ENCODE results near the gene GNL3. TPM values are rescaled to one million over a fixed set of nuclear protein-coding genes. Genes with fewer than 3 reads are reported as not detected.

GNL3 gene
- polyA plus RNA-seq, 4 donors, result 25.3 to 84.2 (median 55.3) TPM

- Histone ChIP-seq H3K9me3 (ENCODE audit: control insufficient read depth in 2 of 2, insufficient read depth in 1 of 2, low read depth in 1 of 2, low read length in 1 of 2) (peaks cover 0 to 16% of the 10 kb centered on the region in 2 donors), H3K27ac (ENCODE audit: low read depth in 1 of 3, low read length in 2 of 3) (no peak overlapping the region), H3K27me3 (ENCODE audit: control insufficient read depth in 3 of 3, insufficient read depth in 3 of 3, low read length in 3 of 3) (no peaks in the 10 kb centered on the region), H3K4me3 (ENCODE audit: low read depth in 1 of 3, low read length in 3 of 3) (no peak overlapping the region), H3K4me1 (ENCODE audit: control insufficient read depth in 3 of 3, insufficient read depth in 2 of 3, low read depth in 1 of 3, low read length in 2 of 3) (no peaks in the 10 kb centered on the region), H3K36me3 (ENCODE audit: control insufficient read depth in 3 of 3, insufficient read depth in 2 of 3, low read depth in 1 of 3, low read length in 3 of 3) (peaks cover 5 to 39% (median 11%) of the 10 kb centered on the region in 3 donors)
- DNase-seq (no peak), FAIRE-seq (no peak)
- 86 to 97% (median 86%) methylated on average over 10 of the region's 10 CpGs for WGBS, 3 donors
Measured at GRCh38 chr3:52733256-52733891, 47.5 kb downstream of the GNL3 start.

DNA sequence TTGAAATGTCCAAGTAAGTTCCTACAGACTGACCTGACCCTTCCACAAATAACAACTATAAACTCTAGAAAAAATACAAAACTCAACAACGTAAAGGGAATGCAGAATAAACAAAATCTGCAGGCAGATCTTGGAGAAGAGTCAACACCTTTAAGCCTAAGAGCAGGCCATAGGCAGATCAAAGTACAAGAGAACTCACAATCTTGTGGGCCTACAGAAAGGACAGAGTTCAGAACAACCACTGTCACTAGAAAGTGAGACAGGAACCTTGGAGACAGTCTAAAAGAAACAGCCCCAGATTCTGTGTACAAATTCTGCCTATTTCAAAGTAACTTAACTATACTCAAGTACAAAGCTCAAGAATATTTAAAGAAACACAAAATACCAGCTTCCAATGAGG is 53.9 kb downstream of the GNL3 start:
- FAIRE-seq (no peak), DNase-seq (peak; percentile 60 to 71)
- peaks cover 0 to 6% (median 0%) of the 10 kb centered on the region in 3 donors for H3K4me1 ChIP-seq (ENCODE audit: control insufficient read depth in 3 of 3, insufficient read depth in 2 of 3, low read depth in 1 of 3, low read length in 2 of 3)
- no peaks in the 10 kb centered on the region for H3K27me3 ChIP-seq (ENCODE audit: control insufficient read depth in 3 of 3, insufficient read depth in 3 of 3, low read length in 3 of 3)
- WGBS, 3 donors, result 16 to 71% (median 21%) methylated on average over 1 of the region's 1 CpG
- H3K9me3 ChIP-seq (ENCODE audit: control insufficient read depth in 2 of 2, insufficient read depth in 1 of 2, low read depth in 1 of 2, low read length in 1 of 2), result no peaks in the 10 kb centered on the region
- H3K27ac ChIP-seq (ENCODE audit: low read depth in 1 of 3, low read length in 2 of 3), result peak overlapping the region in 1 of 3 donors; percentile 70
- no peak overlapping the region for H3K4me3 ChIP-seq (ENCODE audit: low read depth in 1 of 3, low read length in 3 of 3)
- peaks cover 2 to 49% (median 7%) of the 10 kb centered on the region in 3 donors for H3K36me3 ChIP-seq (ENCODE audit: control insufficient read depth in 3 of 3, insufficient read depth in 2 of 3, low read depth in 1 of 3, low read length in 3 of 3)

DNA sequence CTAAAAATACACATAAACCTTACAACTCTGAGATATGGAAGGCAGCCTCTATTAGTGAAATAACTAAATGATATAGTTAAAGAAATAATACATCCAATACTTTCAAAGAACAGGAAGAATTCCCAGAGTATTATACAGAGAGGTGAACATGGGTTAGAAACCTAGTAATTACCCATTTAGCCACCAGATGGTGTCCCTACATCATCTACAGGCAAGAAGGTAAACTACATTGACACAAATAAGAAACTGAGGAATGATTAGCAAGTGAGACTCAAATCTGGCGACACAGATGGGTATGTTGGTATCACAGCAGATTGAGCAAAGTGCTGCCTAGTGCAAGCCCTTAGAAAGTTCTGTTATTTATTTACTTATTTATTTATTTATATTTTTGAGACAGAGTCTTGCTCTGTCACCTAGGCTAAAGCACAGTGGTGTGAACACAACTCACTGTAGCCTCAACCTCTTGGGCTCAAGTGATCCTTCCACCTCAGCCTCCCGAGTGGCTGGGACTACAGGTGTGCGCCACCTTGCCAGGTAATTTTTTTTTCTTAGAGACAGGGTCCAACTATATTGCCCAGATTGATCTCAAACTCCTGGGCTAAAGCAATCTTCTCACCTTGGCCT is 56.7 kb downstream of the GNL3 start:
- DNase-seq (peak; percentile 40 to 48), FAIRE-seq (peak; percentile 15)
- Histone ChIP-seq H3K27me3 (ENCODE audit: control insufficient read depth in 3 of 3, insufficient read depth in 3 of 3, low read length in 3 of 3) (no peaks in the 10 kb centered on the region), H3K27ac (ENCODE audit: low read depth in 1 of 3, low read length in 2 of 3) (no peak overlapping the region), H3K4me1 (ENCODE audit: control insufficient read depth in 3 of 3, insufficient read depth in 2 of 3, low read depth in 1 of 3, low read length in 2 of 3) (peaks cover 0 to 6% (median 0%) of the 10 kb centered on the region in 3 donors), H3K36me3 (ENCODE audit: control insufficient read depth in 3 of 3, insufficient read depth in 2 of 3, low read depth in 1 of 3, low read length in 3 of 3) (peaks cover 6 to 60% (median 7%) of the 10 kb centered on the region in 3 donors), H3K4me3 (ENCODE audit: low read depth in 1 of 3, low read length in 3 of 3) (no peak overlapping the region), H3K9me3 (ENCODE audit: control insufficient read depth in 2 of 2, insufficient read depth in 1 of 2, low read depth in 1 of 2, low read length in 1 of 2) (no peaks in the 10 kb centered on the region)
- 81 to 91% (median 84%) methylated on average over 3 of the region's 3 CpGs for WGBS, 3 donors

DNA sequence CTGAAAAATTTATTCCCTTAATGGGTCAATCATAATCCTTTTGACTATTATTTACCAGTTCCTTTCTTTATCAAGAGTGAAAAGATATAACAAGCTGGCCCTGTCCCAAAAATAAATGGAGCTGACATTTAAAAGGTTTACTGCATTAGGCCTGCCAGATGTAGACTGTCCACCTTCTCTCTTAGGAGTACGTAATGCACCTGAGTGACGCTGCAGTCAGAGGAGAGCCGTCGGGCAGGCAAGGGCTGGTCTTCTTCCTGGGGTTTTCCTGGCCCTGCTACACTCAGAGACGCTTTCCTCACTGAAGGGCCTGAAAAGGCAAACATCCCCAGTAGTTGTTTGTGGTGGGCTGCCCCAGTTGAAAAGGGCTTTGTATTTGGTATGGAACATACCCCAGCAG is 57.3 kb downstream of the GNL3 start:
- no peak overlapping the region for H3K27ac ChIP-seq (ENCODE audit: low read depth in 1 of 3, low read length in 2 of 3)
- no peak overlapping the region for H3K4me3 ChIP-seq (ENCODE audit: low read depth in 1 of 3, low read length in 3 of 3)
- no peaks in the 10 kb centered on the region for H3K27me3 ChIP-seq (ENCODE audit: control insufficient read depth in 3 of 3, insufficient read depth in 3 of 3, low read length in 3 of 3)
- peaks cover 0 to 6% (median 0%) of the 10 kb centered on the region in 3 donors for H3K4me1 ChIP-seq (ENCODE audit: control insufficient read depth in 3 of 3, insufficient read depth in 2 of 3, low read depth in 1 of 3, low read length in 2 of 3)
- peaks cover 6 to 58% (median 7%) of the 10 kb centered on the region in 3 donors for H3K36me3 ChIP-seq (ENCODE audit: control insufficient read depth in 3 of 3, insufficient read depth in 2 of 3, low read depth in 1 of 3, low read length in 3 of 3)
- H3K9me3 ChIP-seq (ENCODE audit: control insufficient read depth in 2 of 2, insufficient read depth in 1 of 2, low read depth in 1 of 2, low read length in 1 of 2), result no peaks in the 10 kb centered on the region
- DNase-seq (no peak), FAIRE-seq (no peak)
- 93 to 97% (median 93%) methylated on average over 5 of the region's 5 CpGs for WGBS, 3 donors

- Histone ChIP-seq H3K9me3 (ENCODE audit: control insufficient read depth in 2 of 2, insufficient read depth in 1 of 2, low read depth in 1 of 2, low read length in 1 of 2) (no peaks in the 10 kb centered on the region), H3K36me3 (ENCODE audit: control insufficient read depth in 3 of 3, insufficient read depth in 2 of 3, low read depth in 1 of 3, low read length in 3 of 3) (peaks cover 7 to 56% (median 8%) of the 10 kb centered on the region in 3 donors), H3K27me3 (ENCODE audit: control insufficient read depth in 3 of 3, insufficient read depth in 3 of 3, low read length in 3 of 3) (no peaks in the 10 kb centered on the region), H3K4me3 (ENCODE audit: low read depth in 1 of 3, low read length in 3 of 3) (no peak overlapping the region), H3K27ac (ENCODE audit: low read depth in 1 of 3, low read length in 2 of 3) (no peak overlapping the region), H3K4me1 (ENCODE audit: control insufficient read depth in 3 of 3, insufficient read depth in 2 of 3, low read depth in 1 of 3, low read length in 2 of 3) (peaks cover 0 to 6% (median 0%) of the 10 kb centered on the region in 3 donors)
- 89 to 92% (median 91%) methylated on average over 2 of the region's 2 CpGs for WGBS, 3 donors
- DNase-seq, result no peak
- no peak for FAIRE-seq
Measured at GRCh38 chr3:52743721-52744120, 57.9 kb downstream of the GNL3 start.

Other genes with a start within 250 kb of the GNL3 start
- gene SEMA3G, start 240.9 kb upstream of the GNL3 start, polyA plus RNA-seq, result 10 to 100 TPM in 1 of 4 donors, 1 to 10 TPM in 2, under 1 TPM in 1; 0.67 to 30.4 (median 1.7) TPM
- gene TNNC1, start 232.0 kb upstream of the GNL3 start, polyA plus RNA-seq, result 100 to 1,000 TPM in 1 of 4 donors, 1 to 10 TPM in 2, under 1 TPM in 1; 0.79 to 110 (median 5.9) TPM
- gene NISCH, start 230.4 kb upstream of the GNL3 start, polyA plus RNA-seq, result 10 to 100 TPM; 25.9 to 78.1 (median 27.9) TPM
- gene STAB1, start 190.7 kb upstream of the GNL3 start, polyA plus RNA-seq, result 10 to 100 TPM in 2 of 4 donors, 1 to 10 TPM in 2; 2.0 to 72.1 (median 24.4) TPM
- 10 to 100 TPM in 3 of 4 donors, 1 to 10 TPM in 1; 4.9 to 46.9 (median 23.8) TPM for gene NT5DC2, start 152.2 kb upstream of the GNL3 start, polyA plus RNA-seq
- 10 to 100 TPM in 3 of 4 donors, 1 to 10 TPM in 1; 8.9 to 38.9 (median 20.3) TPM for gene UQCC5, start 149.4 kb upstream of the GNL3 start, polyA plus RNA-seq
- 10 to 100 TPM in 2 of 4 donors, 1 to 10 TPM in 2; 6.7 to 36.2 (median 12.3) TPM for gene PBRM1, start 119 bp upstream of the GNL3 start, polyA plus RNA-seq
- 10 to 100 TPM; 13.0 to 47.6 (median 26.3) TPM for gene GLT8D1, start 19.8 kb downstream of the GNL3 start, polyA plus RNA-seq
- 100 to 1,000 TPM in 3 of 4 donors, 10 to 100 TPM in 1; 90.6 to 215 (median 153) TPM for gene SPCS1, start 20.1 kb downstream of the GNL3 start, polyA plus RNA-seq
- gene NEK4, start 84.9 kb downstream of the GNL3 start, polyA plus RNA-seq, result 10 to 100 TPM in 1 of 4 donors, 1 to 10 TPM in 3; 3.0 to 18.5 (median 7.0) TPM
- gene ITIH1, start 91.6 kb downstream of the GNL3 start, polyA plus RNA-seq, result under 1 TPM in 2 of 4 donors, not detected in 2; 0.13 to 0.58 TPM
- gene ITIH3, start 108.8 kb downstream of the GNL3 start, polyA plus RNA-seq, result 1 to 10 TPM in 2 of 4 donors, not detected in 2; 1.8 to 6.7 TPM
- 1 to 10 TPM in 3 of 4 donors, under 1 TPM in 1; 0.67 to 4.9 (median 2.8) TPM for gene ITIH4, start 144.6 kb downstream of the GNL3 start, polyA plus RNA-seq
- gene MUSTN1, start 149.0 kb downstream of the GNL3 start, polyA plus RNA-seq, result 10 to 100 TPM in 1 of 4 donors, 1 to 10 TPM in 3; 3.4 to 32.3 (median 7.4) TPM
- 1 to 10 TPM in 3 of 4 donors, not detected in 1; 2.7 to 6.8 (median 4.3) TPM for gene STIMATE, start 211.5 kb downstream of the GNL3 start, polyA plus RNA-seq

Data from small intestine (tissue), 7 donors.